ENCODE results near the gene CDYL2. TPM values are rescaled to one million over a fixed set of nuclear protein-coding genes. Genes with fewer than 3 reads are reported as not detected.

The CDYL2 gene
- total RNA-seq, 4 donors from 2014 or later: 2.2 to 5.7 (median 3.2) TPM

GRCh38 chr16:80592273-80592672 is 212.1 kb downstream of the CDYL2 start:
- no peak for TF ChIP-seq CTCF (IDR thresholded peaks at IDR 0.05)
- TF ChIP-seq POLR2A (IDR thresholded peaks at IDR 0.05): no peak
- no peak for TF ChIP-seq EP300 (IDR thresholded peaks at IDR 0.05)
- H3K27ac ChIP-seq: no peak overlapping the region
- no peaks in the 10 kb centered on the region for H3K27me3 ChIP-seq
- H3K4me3 ChIP-seq: no peak overlapping the region
- WGBS, 2 donors: 93 to 94% methylated on average over 2 of the region's 2 CpGs
- H3K36me3 ChIP-seq: no peaks in the 10 kb centered on the region
- H3K4me1 ChIP-seq: no peaks in the 10 kb centered on the region
- DNase-seq (ENCODE audit: low spot score in 2 of 2): no peak
- no peaks in the 10 kb centered on the region for H3K9me3 ChIP-seq

GRCh38 chr16:80591071-80591915 is 213.1 kb downstream of the CDYL2 start:
- TF ChIP-seq CTCF (IDR thresholded peaks at IDR 0.05) (no peak), POLR2A (IDR thresholded peaks at IDR 0.05) (no peak), EP300 (IDR thresholded peaks at IDR 0.05) (no peak)
- Histone ChIP-seq H3K36me3 (no peaks in the 10 kb centered on the region), H3K27ac (no peak overlapping the region), H3K27me3 (no peaks in the 10 kb centered on the region), H3K9me3 (no peaks in the 10 kb centered on the region), H3K4me3 (no peak overlapping the region), H3K4me1 (no peaks in the 10 kb centered on the region)
- 72 to 75% methylated on average over 7 of the region's 7 CpGs for WGBS, 2 donors
- no peak for DNase-seq (ENCODE audit: low spot score in 2 of 2)

- H3K27me3 ChIP-seq: no peaks in the 10 kb centered on the region
- H3K27ac ChIP-seq: no peak overlapping the region
- no peak overlapping the region for H3K4me3 ChIP-seq
- TF ChIP-seq POLR2A (IDR thresholded peaks at IDR 0.05) (no peak), CTCF (IDR thresholded peaks at IDR 0.05) (no peak), EP300 (IDR thresholded peaks at IDR 0.05) (no peak)
- H3K36me3 ChIP-seq: no peaks in the 10 kb centered on the region
- DNase-seq (ENCODE audit: low spot score in 2 of 2): no peak
- no peaks in the 10 kb centered on the region for H3K4me1 ChIP-seq
- no peaks in the 10 kb centered on the region for H3K9me3 ChIP-seq
- WGBS, 2 donors: 88 to 89% methylated on average over 4 of the region's 4 CpGs
These were observed 217.3 kb downstream of the CDYL2 start for GRCh38 chr16:80587071-80587470.

GRCh38 chr16:80586476-80586875 is 217.9 kb downstream of the CDYL2 start:
- no peaks in the 10 kb centered on the region for H3K36me3 ChIP-seq
- no peaks in the 10 kb centered on the region for H3K9me3 ChIP-seq
- no peaks in the 10 kb centered on the region for H3K4me1 ChIP-seq
- no peak overlapping the region for H3K4me3 ChIP-seq
- no peak overlapping the region for H3K27ac ChIP-seq
- no peaks in the 10 kb centered on the region for H3K27me3 ChIP-seq
- TF ChIP-seq POLR2A (IDR thresholded peaks at IDR 0.05) (no peak), CTCF (IDR thresholded peaks at IDR 0.05) (no peak), EP300 (IDR thresholded peaks at IDR 0.05) (no peak)
- no peak for DNase-seq (ENCODE audit: low spot score in 2 of 2)

GRCh38 chr16:80585764-80586163 is 218.6 kb downstream of the CDYL2 start:
- no peaks in the 10 kb centered on the region for H3K36me3 ChIP-seq
- H3K27me3 ChIP-seq: no peaks in the 10 kb centered on the region
- whole genome bisulfite sequencing, 2 donors: 81 to 84% methylated on average over 4 of the region's 4 CpGs
- TF ChIP-seq EP300 (IDR thresholded peaks at IDR 0.05): no peak
- TF ChIP-seq CTCF (IDR thresholded peaks at IDR 0.05): no peak
- TF ChIP-seq POLR2A (IDR thresholded peaks at IDR 0.05): no peak
- no peaks in the 10 kb centered on the region for H3K9me3 ChIP-seq
- DNase-seq (ENCODE audit: low spot score in 2 of 2): no peak
- no peak overlapping the region for H3K4me3 ChIP-seq
- no peak overlapping the region for H3K27ac ChIP-seq
- no peaks in the 10 kb centered on the region for H3K4me1 ChIP-seq
